Fibroblast of skin of left biceps (primary cell): ENCODE results near the gene LHFPL3.
"Not testable (repeated sequence)": the region's sequence is repeated elsewhere in the genome, so short reads cannot be mapped to it uniquely, and the experiment has no call there.

Source experiments
- DNase-seq, 2 experiments: peaks; one replicate each; pipeline ENCODE4 v3.0.0-alpha.2; 2013; ENCODE audit warnings: low read depth in 2 of 2

LHFPL3 gene

DNA sequence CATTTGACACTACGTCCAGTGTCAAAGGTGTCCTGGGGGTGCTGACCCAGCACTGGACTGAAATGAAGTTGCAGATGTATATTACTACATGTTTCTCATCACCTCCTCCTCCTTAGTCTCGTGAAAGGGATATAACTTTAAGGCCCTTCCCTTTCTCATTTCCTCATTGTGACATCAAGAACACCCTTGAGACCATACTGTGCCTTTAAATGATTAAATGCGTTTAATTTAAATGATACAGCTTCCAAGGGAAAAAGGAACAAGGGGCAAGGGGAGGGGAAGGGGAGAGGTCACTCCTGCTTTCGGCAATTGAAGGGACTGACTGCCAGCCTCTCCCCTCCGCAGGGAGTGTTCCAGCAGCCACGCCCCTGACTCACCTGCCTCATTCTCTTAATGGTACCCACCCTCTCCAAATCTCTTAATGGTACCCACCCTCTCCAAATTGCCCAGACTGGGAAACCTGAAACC, 605.2 kb downstream of the LHFPL3 start:
- no peak for DNase-seq

- DNase-seq, result no peak
These were observed 606.3 kb downstream of the LHFPL3 start for GRCh38 chr7:104934665-104935064.

GRCh38 chr7:104935276-104935675, 606.9 kb downstream of the LHFPL3 start:
- no peak for DNase-seq

GRCh38 chr7:104936546-104936945, 608.1 kb downstream of the LHFPL3 start:
- DNase-seq, result no peak

DNA sequence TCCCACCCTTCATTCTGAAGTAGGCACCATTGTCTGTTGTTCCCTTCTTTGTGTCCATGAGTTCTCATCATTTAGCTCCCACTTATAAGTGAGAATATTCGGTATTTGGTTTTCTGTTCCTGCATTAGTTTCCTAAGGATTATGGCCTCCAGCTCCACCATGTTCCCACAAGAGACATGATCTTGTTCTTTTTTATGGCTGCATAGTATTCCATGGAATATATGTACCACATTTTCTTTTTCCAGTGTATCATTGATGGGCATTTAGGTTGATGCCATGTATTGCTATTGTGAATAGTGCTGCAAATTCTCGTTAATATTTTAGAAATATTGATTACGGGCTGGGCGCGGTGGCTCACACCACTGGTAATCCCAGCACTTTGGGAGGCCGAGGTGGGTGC, 609.1 kb downstream of the LHFPL3 start:
- not testable (repeated sequence) for DNase-seq

DNA sequence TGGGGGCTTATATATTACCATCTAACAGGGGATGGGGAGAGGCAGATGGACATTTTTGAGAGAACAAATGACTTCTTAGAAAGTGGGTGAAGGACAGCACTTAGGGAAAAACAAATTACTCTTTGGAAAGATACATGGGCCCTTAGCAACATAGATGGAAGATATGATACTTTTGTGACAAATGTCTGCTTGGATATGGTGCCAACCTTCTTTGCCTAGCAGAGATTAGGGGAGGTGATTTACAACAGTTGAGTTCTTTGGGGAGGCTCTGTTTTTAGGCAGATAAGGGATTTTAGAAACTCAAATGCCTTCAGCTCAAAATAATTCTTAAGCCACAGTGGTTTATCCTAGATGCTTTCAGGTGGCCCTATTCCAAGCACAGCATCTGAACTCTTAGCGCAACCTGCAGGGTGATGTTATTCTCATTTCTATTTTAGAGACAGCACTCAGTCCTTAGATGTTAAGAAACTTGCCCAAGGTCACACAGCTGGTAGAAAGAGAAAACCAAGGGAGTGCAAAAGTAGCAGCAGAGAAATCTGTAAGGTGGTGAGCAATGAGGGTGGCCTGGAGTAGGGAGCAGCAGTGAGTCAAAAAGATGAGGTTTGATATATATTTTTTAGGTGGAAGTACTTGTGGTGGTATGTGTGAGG, 610.5 kb downstream of the LHFPL3 start:
- DNase-seq, result no peak

DNA sequence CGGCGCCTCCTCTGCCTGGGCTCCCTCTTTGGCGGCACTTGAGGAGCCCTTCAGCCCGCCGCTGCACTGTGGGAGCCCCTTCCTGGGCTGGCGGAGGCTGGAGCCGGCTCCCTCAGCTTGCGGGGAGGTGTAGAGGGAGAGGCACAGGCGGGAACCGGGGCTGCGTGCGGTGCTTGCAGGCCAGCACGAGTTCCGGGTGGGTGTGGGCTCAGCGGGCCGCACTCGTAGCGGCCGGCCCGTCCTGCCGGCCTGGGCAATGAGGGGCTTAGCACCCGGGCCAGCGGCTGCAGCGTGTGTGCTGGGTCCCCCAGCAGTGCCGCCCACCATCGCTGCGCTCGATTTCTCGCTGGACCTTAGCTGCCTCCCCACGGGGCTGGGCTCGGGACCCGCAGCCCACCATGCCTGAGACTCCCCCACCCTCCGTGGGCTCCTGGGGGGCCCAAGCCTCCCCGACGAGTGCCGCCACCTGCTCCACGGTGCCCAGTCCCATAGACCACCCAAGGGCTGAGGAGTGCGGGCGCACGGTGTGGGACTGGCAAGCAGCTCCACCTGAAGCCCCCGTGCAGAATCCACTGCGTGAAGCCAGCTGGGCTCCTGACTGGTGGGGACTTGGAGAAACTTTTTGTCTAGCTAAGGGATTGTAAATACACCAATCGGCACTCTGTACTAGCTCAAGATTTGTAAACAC, 611.8 kb downstream of the LHFPL3 start:
- DNase-seq, result no peak

- DNase-seq, result no peak
These were observed 615.3 kb downstream of the LHFPL3 start for GRCh38 chr7:104943502-104944343.

- DNase-seq, result no peak
These were observed 617.2 kb downstream of the LHFPL3 start for GRCh38 chr7:104945599-104945956.

GRCh38 chr7:104946338-104946737, 617.9 kb downstream of the LHFPL3 start:
- DNase-seq, result no peak

GRCh38 chr7:104950006-104950405, 621.6 kb downstream of the LHFPL3 start:
- no peak for DNase-seq

DNA sequence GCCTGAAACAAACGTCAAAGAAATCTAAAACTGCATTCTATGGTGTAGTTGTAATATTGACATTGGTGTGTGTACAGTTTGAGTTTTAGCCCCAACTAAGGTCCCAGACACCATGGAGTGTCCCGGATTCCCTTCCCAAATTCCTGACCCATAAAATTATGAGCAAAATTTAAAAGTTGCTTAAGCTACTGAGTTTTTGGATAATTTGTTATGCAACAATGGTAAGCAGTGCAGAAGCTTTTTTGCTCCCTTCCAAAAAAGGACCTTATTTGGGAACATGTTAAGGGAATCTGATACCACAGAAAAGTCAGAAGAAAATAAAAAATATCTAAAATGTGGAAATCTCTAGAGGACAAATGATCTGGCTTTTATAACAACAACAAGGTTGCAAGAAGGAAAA, 622.4 kb downstream of the LHFPL3 start:
- no peak for DNase-seq

- DNase-seq, result no peak
These were observed 623.1 kb downstream of the LHFPL3 start for GRCh38 chr7:104951546-104951945.

- no peak for DNase-seq
These were observed 626.9 kb downstream of the LHFPL3 start for GRCh38 chr7:104955276-104955675.
